ENCODE results near the gene TBC1D9. TPM values are rescaled to one million over a fixed set of nuclear protein-coding genes. Genes with fewer than 3 reads are reported as not detected.
A peak's percentile ranks its signal among the peaks of the same experiment; 100 is the strongest.

The TBC1D9 gene
- polyA plus RNA-seq, 2 of the 4 experiments (the other 2 are of a cell fraction): 5.6 to 11.8 TPM

- H3K9me3 ChIP-seq: no peaks in the 10 kb centered on the region
- no peak for ATAC-seq
- no peaks in the 10 kb centered on the region for H3K4me1 ChIP-seq
- H3K4me3 ChIP-seq: no peak overlapping the region
- CTCF ChIA-PET: interaction anchor here (1.2 kb wide), 1 partner anchor 15 kb away, joined by 3 read pairs; no protein-coding TSS in a partner anchor
- peak overlapping the region; percentile 32; the same call in 2 of the 3 replicates for H3K4me2 ChIP-seq
- no peak overlapping the region for H3K27ac ChIP-seq
- TF ChIP-seq TP53 (CRISPR knock-in tag; IDR thresholded peaks at IDR 0.05) (no peak), ZC3H11A (IDR thresholded peaks at IDR 0.05) (no peak), PBX3 (IDR thresholded peaks at IDR 0.05) (no peak), GATA3 (IDR thresholded peaks at IDR 0.05; ENCODE audit: borderline replicate concordance) (no peak), NR3C1 (IDR thresholded peaks at IDR 0.05) (no peak), BHLHE40 (IDR thresholded peaks at IDR 0.05; ENCODE audit: low read depth, low read length) (no peak)
- no peak for DNase-seq (ENCODE audit: low read depth in 1 of 2, low spot score in 1 of 2)
- POLR2A ChIA-PET: no interaction called here
- FAIRE-seq: no peak
- WGBS (ENCODE audit: missing lambda C conversion rate): 34% methylated on average over 16 of the region's 27 CpGs
These were observed 176.9 kb downstream of the TBC1D9 start for GRCh38 chr4:140579278-140579677.

- TF ChIP-seq MAX (IDR thresholded peaks at IDR 0.05) (no peak), ZC3H11A (IDR thresholded peaks at IDR 0.05) (no peak), EP300 (IDR thresholded peaks at IDR 0.05) (no peak), E2F6 (IDR thresholded peaks at IDR 0.05; ENCODE audit: borderline replicate concordance, low read depth) (no peak), ATOH8 (CRISPR knock-in tag; IDR thresholded peaks at IDR 0.05; ENCODE audit: low read depth) (no peak), JUN (IDR thresholded peaks at IDR 0.05) (no peak), NPAS2 (CRISPR knock-in tag; IDR thresholded peaks at IDR 0.05; ENCODE audit: borderline replicate concordance) (no peak), KDM1A (IDR thresholded peaks at IDR 0.05; ENCODE audit: low read depth) (no peak), ZFP36 (IDR thresholded peaks at IDR 0.05; ENCODE audit: borderline replicate concordance, partially characterized antibody) (no peak), HEYL (CRISPR knock-in tag; IDR thresholded peaks at IDR 0.05) (no peak), RCOR1 (IDR thresholded peaks at IDR 0.05; ENCODE audit: low read depth, low read length) (no peak), NFE2L2 (conservative IDR thresholded peaks at IDR 0.05; ENCODE audit: low read length) (no peak), KDM5A (IDR thresholded peaks at IDR 0.05) (no peak), ELK1 (IDR thresholded peaks at IDR 0.05; ENCODE audit: low read depth, low read length) (no peak), USF2 (IDR thresholded peaks at IDR 0.05) (no peak), BHLHE40 (IDR thresholded peaks at IDR 0.05; ENCODE audit: low read depth, low read length) (no peak), MAZ (IDR thresholded peaks at IDR 0.05; ENCODE audit: borderline replicate concordance, low read depth, low read length) (no peak), FOXS1 (CRISPR knock-in tag; IDR thresholded peaks at IDR 0.05) (no peak), HOXA7 (CRISPR knock-in tag; IDR thresholded peaks at IDR 0.05) (no peak), CHD4 (IDR thresholded peaks at IDR 0.05; ENCODE audit: borderline replicate concordance) (no peak)
- Histone ChIP-seq H3K4me3 (no peak overlapping the region), H3K4me1 (no peaks in the 10 kb centered on the region), H3K4me2 (no peak overlapping the region), H3K9me3 (peaks cover 8% of the 10 kb centered on the region; the same call in 2 of the 3 replicates), H3K27ac (no peak overlapping the region)
- POLR2A ChIA-PET: interaction anchor here (0.7 kb wide), 1 partner anchor 19 kb away, joined by 3 read pairs; no protein-coding TSS in a partner anchor
- no peak for ATAC-seq
- FAIRE-seq: no peak
- 25% methylated on average over 4 of the region's 4 CpGs for WGBS (ENCODE audit: missing lambda C conversion rate)
- CTCF ChIA-PET: interaction anchor here (0.7 kb wide), 1 partner anchor 861 kb away, joined by 3 read pairs; no protein-coding TSS in a partner anchor
- no peak for DNase-seq (ENCODE audit: low read depth in 1 of 2, low spot score in 1 of 2)
These were observed 180.7 kb downstream of the TBC1D9 start for GRCh38 chr4:140575489-140575888.
